Liver (tissue), 2 donors: ENCODE measurements around the gene FLNB.

ENCODE experiments used
- GABPA ChIP-seq, 2 donors: IDR thresholded peaks in 1 of 2; conservative IDR thresholded peaks in 1 of 2; 2 replicates each; pipeline ENCODE4 v1.6.1; 2016; ENCODE audit warnings: antibody characterized with exemption in 2 of 2, mild to moderate bottlenecking in 1 of 2, moderate library complexity in 1 of 2
- YY1 ChIP-seq: IDR thresholded peaks from 2 replicates; pipeline ENCODE4 v1.6.1; 2016; ENCODE audit warnings: antibody characterized with exemption, mild to moderate bottlenecking
- donor health status: healthy.

- TF ChIP-seq YY1 (no peak), GABPA (IDR thresholded peaks at IDR 0.05 in 1 of 2, conservative IDR thresholded peaks at IDR 0.05 in 1 of 2) (no peak)
These were observed 195.3 kb downstream of the FLNB start for GRCh38 chr3:58203541-58203940.
